Neuronal stem cell (in vitro differentiated cells): ENCODE measurements around the gene GAPDHS.
A peak's percentile ranks its signal among the peaks of the same experiment; 100 is the strongest.

Experiments
- DNase-seq: peaks from one replicate; pipeline ENCODE4 v3.0.0-alpha.2; 2013; ENCODE audit warnings: low spot score
- H2AFZ ChIP-seq: one replicate; pipeline ENCODE4 v1.6.1; 2013; ENCODE audit warnings: mild to moderate bottlenecking, low read length, inconsistent platforms
- H2AK5ac ChIP-seq: 2 replicates; pipeline ENCODE4 v1.6.1; 2013; ENCODE audit warnings: low read depth, mild to moderate bottlenecking, inconsistent platforms, low read length, moderate library complexity, mixed read lengths
- H2BK120ac ChIP-seq: 2 replicates; pipeline ENCODE4 v1.6.1; 2013; ENCODE audit warnings: low read depth, mild to moderate bottlenecking, inconsistent platforms, low read length, moderate library complexity, mixed read lengths
- H2BK12ac ChIP-seq: one replicate; pipeline ENCODE4 v1.6.1; 2013; ENCODE audit warnings: low read length, inconsistent platforms
- H2BK15ac ChIP-seq: 2 replicates; pipeline ENCODE4 v1.6.1; 2013; ENCODE audit warnings: mild to moderate bottlenecking, low read length, inconsistent platforms, mixed read lengths
- H2BK5ac ChIP-seq: one replicate; pipeline ENCODE4 v1.6.1; 2013; ENCODE audit warnings: inconsistent platforms, mild to moderate bottlenecking, low read length, moderate library complexity
- H3K14ac ChIP-seq: one replicate; pipeline ENCODE4 v1.6.1; 2013; ENCODE audit warnings: low read length, inconsistent platforms
- H3K18ac ChIP-seq: 2 replicates; pipeline ENCODE4 v1.6.1; 2013; ENCODE audit warnings: low read length, inconsistent platforms
- H3K23ac ChIP-seq: 2 replicates; pipeline ENCODE4 v1.6.1; 2013; ENCODE audit warnings: low read depth, mild to moderate bottlenecking, mixed read lengths, low read length, inconsistent platforms; ENCODE audit not compliant: poor library complexity
- H3K27ac ChIP-seq: replicated peaks from 3 replicates; pipeline ENCODE4 v1.5.1; 2013; ENCODE audit warnings: low read length, inconsistent platforms
- H3K27me3 ChIP-seq, 3 experiments: 2 replicates each; pipeline ENCODE4 v1.6.1; 2013; ENCODE audit warnings: low read length in 3 of 3, mild to moderate bottlenecking in 2 of 3, inconsistent platforms in 1 of 3, low read depth in 1 of 3, mixed read lengths in 1 of 3, moderate library complexity in 1 of 3; ENCODE audit not compliant: control insufficient read depth in 3 of 3, insufficient read depth in 3 of 3
- H3K36me3 ChIP-seq, 2 donors: replicated peaks in 1 of 2; 2 replicates each; pipeline ENCODE4 v1.6.1; 2013; ENCODE audit warnings: low read length in 2 of 2; ENCODE audit not compliant: control insufficient read depth in 2 of 2, insufficient read depth in 2 of 2
- H3K4ac ChIP-seq: 2 replicates; pipeline ENCODE4 v1.6.1; 2013; ENCODE audit warnings: inconsistent platforms, mild to moderate bottlenecking, low read length, moderate library complexity
- H3K4me1 ChIP-seq, 2 donors: 1 replicate in 1 of 2; 2 replicates in 1 of 2; pipeline ENCODE4 v1.6.1; 2013; ENCODE audit warnings: low read length in 2 of 2, low read depth in 1 of 2; ENCODE audit not compliant: control insufficient read depth in 2 of 2, insufficient read depth in 1 of 2
- H3K4me2 ChIP-seq: one replicate; pipeline ENCODE4 v1.6.1; 2013; ENCODE audit warnings: mild to moderate bottlenecking, low read length, inconsistent platforms; ENCODE audit not compliant: insufficient read depth, poor library complexity, severe bottlenecking
- H3K4me3 ChIP-seq, 2 donors: 2 replicates each; pipeline ENCODE4 v1.5.1; 2013; ENCODE audit warnings: low read length in 2 of 2, mild to moderate bottlenecking in 2 of 2, inconsistent platforms in 1 of 2, moderate library complexity in 1 of 2
- H3K79me1 ChIP-seq: one replicate; pipeline ENCODE4 v1.6.1; 2013; ENCODE audit warnings: low read depth, mild to moderate bottlenecking, inconsistent platforms, low read length, moderate library complexity
- H3K9ac ChIP-seq: one replicate; pipeline ENCODE4 v1.6.1; 2013; ENCODE audit warnings: mild to moderate bottlenecking, low read depth, low read length, inconsistent platforms; ENCODE audit not compliant: poor library complexity
- H3K9me3 ChIP-seq, 2 donors: replicated peaks in 1 of 2; 2 replicates each; pipeline versions ENCODE3 to v1.6.1; 2013; ENCODE audit warnings: low read length in 2 of 2, mild to moderate bottlenecking in 2 of 2, inconsistent platforms in 1 of 2, low read depth in 1 of 2, mixed read lengths in 1 of 2, moderate library complexity in 1 of 2; ENCODE audit not compliant: control insufficient read depth in 2 of 2, insufficient read depth in 1 of 2
- H4K8ac ChIP-seq: one replicate; pipeline ENCODE4 v1.6.1; 2013; ENCODE audit warnings: low read depth, mild to moderate bottlenecking, inconsistent platforms, low read length, moderate library complexity
- H4K91ac ChIP-seq: one replicate; pipeline ENCODE4 v1.6.1; 2013; ENCODE audit warnings: low read length, low read depth, mild to moderate bottlenecking, inconsistent platforms; ENCODE audit not compliant: poor library complexity
- WGBS, 2 donors: extraction: QIAGEN DNeasy Blood & Tissue Kit; methylation state at CpG; one replicate each; pipeline ENCODE4 v1.1.7; 2013; ENCODE audit warnings: missing lambda C conversion rate in 2 of 2, mixed read lengths in 1 of 2; ENCODE audit not compliant: insufficient read length in 2 of 2, insufficient replicate concordance in 1 of 2; ENCODE audit errors: extremely low coverage in 2 of 2; 5-methylcytosine and 5-hydroxymethylcytosine counted together

Gene GAPDHS

GRCh38 chr19:35546532-35546931, 13.3 kb downstream of the GAPDHS start:
- Histone ChIP-seq H3K27ac (no peak overlapping the region), H2BK120ac (no peak overlapping the region), H3K4me3 (peak overlapping the region in 1 of 2 donors; percentile 71), H3K36me3 (peaks cover 21 to 45% of the 10 kb centered on the region in 2 donors), H3K27me3 (no peaks in the 10 kb centered on the region), H3K4me1 (peaks cover 5 to 8% of the 10 kb centered on the region in 2 donors), H3K79me1 (peaks cover 7% of the 10 kb centered on the region), H3K9ac (peak overlapping the region; percentile 53), H3K4me2 (peak overlapping the region; percentile 69), H3K14ac (no peak overlapping the region), H2BK12ac (no peak overlapping the region), H3K23ac (no peak overlapping the region), H2AFZ (no peak overlapping the region), H4K91ac (no peak overlapping the region), H3K18ac (no peak overlapping the region), H3K9me3 (peaks cover 0 to 2% of the 10 kb centered on the region in 2 donors), H4K8ac (no peak overlapping the region), H3K4ac (no peak overlapping the region), H2BK5ac (no peak overlapping the region), H2BK15ac (no peak overlapping the region), H2AK5ac (no peak overlapping the region)
- no CpG with 5 or more reads among the region's 8 CpGs for WGBS, 2 donors
- no peak for DNase-seq

GRCh38 chr19:35549174-35549788, 16.0 kb downstream of the GAPDHS start:
- no peak overlapping the region for H3K14ac ChIP-seq
- H3K4me2 ChIP-seq: no peak overlapping the region
- H2BK5ac ChIP-seq: no peak overlapping the region
- no peak overlapping the region for H2BK12ac ChIP-seq
- DNase-seq: peak; percentile 80
- no peak overlapping the region for H3K18ac ChIP-seq
- H2AK5ac ChIP-seq: no peak overlapping the region
- peaks cover 0 to 2% (median 0%) of the 10 kb centered on the region in 3 experiments for H3K27me3 ChIP-seq
- H3K36me3 ChIP-seq: peaks cover 12 to 27% of the 10 kb centered on the region in 2 donors
- no peak overlapping the region for H2BK120ac ChIP-seq
- no peak overlapping the region for H2AFZ ChIP-seq
- no peak overlapping the region for H2BK15ac ChIP-seq
- no CpG with 5 or more reads among the region's 6 CpGs for WGBS, 2 donors
- H3K79me1 ChIP-seq: peaks cover 4% of the 10 kb centered on the region
- no peak overlapping the region for H3K4me3 ChIP-seq
- H3K23ac ChIP-seq: no peak overlapping the region
- H3K27ac ChIP-seq: no peak overlapping the region
- H4K91ac ChIP-seq: no peak overlapping the region
- H3K4me1 ChIP-seq: peaks cover 5 to 8% of the 10 kb centered on the region in 2 donors
- H3K9me3 ChIP-seq: no peaks in the 10 kb centered on the region
- no peak overlapping the region for H3K4ac ChIP-seq
- peak overlapping the region; percentile 83 for H4K8ac ChIP-seq
- no peak overlapping the region for H3K9ac ChIP-seq

- no peak overlapping the region for H4K8ac ChIP-seq
- H2BK120ac ChIP-seq: no peak overlapping the region
- H3K27me3 ChIP-seq: peaks cover 0 to 9% (median under 1%) of the 10 kb centered on the region in 3 experiments
- no peak overlapping the region for H3K4ac ChIP-seq
- H3K4me2 ChIP-seq: no peak overlapping the region
- no peak overlapping the region for H3K23ac ChIP-seq
- no peak overlapping the region for H3K14ac ChIP-seq
- H3K4me3 ChIP-seq: no peak overlapping the region
- WGBS, 2 donors: no CpG with 5 or more reads among the region's 15 CpGs
- peaks cover 12 to 27% of the 10 kb centered on the region in 2 donors for H3K36me3 ChIP-seq
- no peak overlapping the region for H3K9ac ChIP-seq
- peaks cover 5 to 6% of the 10 kb centered on the region in 2 donors for H3K4me1 ChIP-seq
- no peak for DNase-seq
- H2BK5ac ChIP-seq: no peak overlapping the region
- H2BK12ac ChIP-seq: no peak overlapping the region
- H3K18ac ChIP-seq: no peak overlapping the region
- no peak overlapping the region for H2AFZ ChIP-seq
- H3K79me1 ChIP-seq: no peaks in the 10 kb centered on the region
- peak overlapping the region; percentile 1 for H2BK15ac ChIP-seq
- no peak overlapping the region for H3K27ac ChIP-seq
- no peak overlapping the region for H4K91ac ChIP-seq
- H2AK5ac ChIP-seq: no peak overlapping the region
- H3K9me3 ChIP-seq: no peaks in the 10 kb centered on the region
Observed at GRCh38 chr19:35549879-35550523, 16.7 kb downstream of the GAPDHS start.

- no peak for DNase-seq
- H2BK12ac ChIP-seq: no peak overlapping the region
- H3K79me1 ChIP-seq: no peaks in the 10 kb centered on the region
- no peak overlapping the region for H2BK15ac ChIP-seq
- no peak overlapping the region for H2AFZ ChIP-seq
- no peak overlapping the region for H3K14ac ChIP-seq
- H2AK5ac ChIP-seq: no peak overlapping the region
- H3K4me3 ChIP-seq: no peak overlapping the region
- H3K9ac ChIP-seq: peak overlapping the region; percentile 64
- peaks cover 12 to 27% of the 10 kb centered on the region in 2 donors for H3K36me3 ChIP-seq
- WGBS, 2 donors: no CpG with 5 or more reads among the region's 21 CpGs
- H3K27me3 ChIP-seq: peaks cover 0 to 16% (median 2%) of the 10 kb centered on the region in 3 experiments
- peaks cover 2 to 4% of the 10 kb centered on the region in 2 donors for H3K4me1 ChIP-seq
- H3K18ac ChIP-seq: no peak overlapping the region
- H4K8ac ChIP-seq: no peak overlapping the region
- H2BK120ac ChIP-seq: no peak overlapping the region
- no peak overlapping the region for H2BK5ac ChIP-seq
- no peak overlapping the region for H4K91ac ChIP-seq
- H3K4ac ChIP-seq: no peak overlapping the region
- no peak overlapping the region for H3K4me2 ChIP-seq
- no peak overlapping the region for H3K27ac ChIP-seq
- H3K9me3 ChIP-seq: no peaks in the 10 kb centered on the region
- H3K23ac ChIP-seq: peak overlapping the region; percentile 57
Observed at GRCh38 chr19:35551091-35551810, 18.0 kb downstream of the GAPDHS start.
